ENCODE data around the gene RYR2.

GRCh38 chr1:237306726-237307125 lies 264.7 kb downstream of the RYR2 start:
- no peak for TF ChIP-seq CTCF (IDR thresholded peaks at IDR 0.05; ENCODE audit: low read length)
- TF ChIP-seq EZH2 (IDR thresholded peaks at IDR 0.05; ENCODE audit: borderline replicate concordance, low read length): no peak
